HepG2 (cell line): ENCODE measurements around the gene MED13L. TPM values are rescaled to one million over a fixed set of nuclear protein-coding genes. Genes with fewer than 3 reads are reported as not detected.

Experiments used
- ATAC-seq: fragments of 200-7000 bp; cut with Tn5 transposase; 3 replicates; pipeline ENCODE4 v1.9.1; 2020; ENCODE audit warnings: mild to moderate bottlenecking, moderate library complexity
- BruUV-seq: library from RNA; stranded (reverse); fragments of 400-500 nt; replicated peaks from 2 replicates; lab custom pipeline; 2021; lab: Mats Ljungman, UMichigan
- CTCF ChIA-PET: fragments of 300-600 bp; formaldehyde crosslinking; extraction: SDS; loops from one replicate; lab custom pipeline; 2021; ENCODE audit warnings: low total read pairs, inconsistent platforms, low intra/inter-chr PET ratio; lab: Yijun Ruan, JAX
- POLR2A ChIA-PET: fragments of 350-600 bp; sonication (Branson Sonifier 250); formaldehyde crosslinking; loops from one replicate; lab custom pipeline; 2020; ENCODE audit warnings: antibody characterized with exemption, inconsistent platforms; lab: Yijun Ruan, JAX
- DNase-seq: peaks from one replicate; pipeline ENCODE4 v3.0.0-alpha.2; 2015; ENCODE audit warnings: low spot score
- FAIRE-seq: peaks from 3 replicates; lab custom pipeline; 2011; peaks lifted over from hg19 to GRCh38; lab: Jason Lieb, UNC
- H2AFZ ChIP-seq: one replicate; pipeline ENCODE4 v1.6.1; 2011; ENCODE audit warnings: low read length, inconsistent platforms
- H3K27ac ChIP-seq: fragments of 300-600 bp; 3 replicates; pipeline ENCODE4 v1.8.0; 2011; ENCODE audit warnings: mixed run types, mild to moderate bottlenecking, mixed read lengths, low read length, inconsistent platforms; ENCODE audit not compliant: insufficient read depth; ENCODE audit errors: extremely low read length
- H3K27me3 ChIP-seq, 2 experiments: fragments of 200-600 bp in 1 of 2; 2 replicates in 1 of 2; 3 replicates in 1 of 2; pipeline versions ENCODE4 v1.6.0 to v1.8.0; 2011; ENCODE audit warnings: low read length in 2 of 2, mild to moderate bottlenecking in 2 of 2, moderate library complexity in 2 of 2, inconsistent platforms in 1 of 2; ENCODE audit not compliant: insufficient read depth in 2 of 2, control insufficient read depth in 1 of 2
- H3K36me3 ChIP-seq, 2 experiments: fragments of 200-600 bp in 1 of 2; replicated peaks in 1 of 2; 2 replicates in 1 of 2; 3 replicates in 1 of 2; pipeline versions ENCODE4 v1.5.1 to v1.8.0; 2011; ENCODE audit warnings: low read length in 2 of 2, inconsistent platforms in 1 of 2; ENCODE audit not compliant: insufficient read depth in 2 of 2, control insufficient read depth in 1 of 2
- H3K4me1 ChIP-seq: 2 replicates; pipeline ENCODE4 v1.5.1; 2012; ENCODE audit warnings: low read length, inconsistent platforms; ENCODE audit not compliant: insufficient read depth
- H3K4me2 ChIP-seq: 2 replicates; pipeline ENCODE4 v1.6.0; 2011; ENCODE audit warnings: low read depth, low read length, inconsistent platforms
- H3K4me3 ChIP-seq, 3 experiments: fragments of 200-600 bp in 1 of 3; sonication (generic), shearing (Covaris generic) in 1 of 3; replicated peaks in 1 of 3; 2 replicates each; pipeline ENCODE4 v1.5.1; 2011 to 2016; ENCODE audit warnings: low read length in 3 of 3, inconsistent platforms in 2 of 3, low read depth in 2 of 3, mild to moderate bottlenecking in 2 of 3, control low read depth in 1 of 3, mixed read lengths in 1 of 3; ENCODE audit not compliant: insufficient read depth in 1 of 3
- H3K79me2 ChIP-seq: one replicate; pipeline ENCODE4 v1.6.1; 2011; ENCODE audit warnings: low read length, inconsistent platforms; ENCODE audit not compliant: insufficient read depth
- H3K9ac ChIP-seq: 2 replicates; pipeline ENCODE4 v1.6.0; 2011; ENCODE audit warnings: mild to moderate bottlenecking, low read depth, low read length, inconsistent platforms; ENCODE audit not compliant: insufficient read depth
- H3K9me3 ChIP-seq: 2 replicates; pipeline ENCODE4 v1.5.1; 2012; ENCODE audit warnings: mild to moderate bottlenecking, low read length
- H4K20me1 ChIP-seq: 2 replicates; pipeline ENCODE4 v1.6.0; 2011; ENCODE audit warnings: inconsistent platforms, mild to moderate bottlenecking, low read length, moderate library complexity; ENCODE audit not compliant: insufficient read depth
- AKAP8 ChIP-seq: sonication (generic); formaldehyde crosslinking; IDR thresholded peaks from 2 replicates; pipeline ENCODE4 v1.5.1; 2020; ENCODE audit warnings: mild to moderate bottlenecking, missing genetic modification reagents
- ASH2L ChIP-seq: fragments of 300-600, 200-600 bp; sonication (generic); IDR thresholded peaks from 2 replicates; pipeline ENCODE4 v1.7.0; 2017; ENCODE audit warnings: low read depth, mild to moderate bottlenecking, moderate library complexity, mixed read lengths, low read length; ENCODE audit not compliant: insufficient read length
- DNMT1 ChIP-seq: sonication (generic); formaldehyde crosslinking; IDR thresholded peaks from 2 replicates; pipeline ENCODE4 v1.5.1; 2020; ENCODE audit warnings: mild to moderate bottlenecking, missing genetic modification reagents
- HMGA1 ChIP-seq: sonication (generic); formaldehyde crosslinking; conservative IDR thresholded peaks from 2 replicates; pipeline ENCODE4 v1.4.0; 2020; ENCODE audit warnings: missing genetic modification reagents
- SALL1 ChIP-seq: sonication (generic); formaldehyde crosslinking; IDR thresholded peaks from 2 replicates; pipeline ENCODE4 v1.8.0; 2022; ENCODE audit warnings: mild to moderate bottlenecking, missing genetic modification reagents
- SALL2 ChIP-seq: sonication (generic); formaldehyde crosslinking; IDR thresholded peaks from 2 replicates; pipeline ENCODE4 v1.8.1; 2023; ENCODE audit warnings: mild to moderate bottlenecking, missing genetic modification reagents, inconsistent platforms
- SOX6 ChIP-seq, 2 experiments: fragments of 450-650 bp in 1 of 2; sonication (generic) in 1 of 2; formaldehyde crosslinking in 1 of 2; IDR thresholded peaks; 2 replicates each; pipeline versions ENCODE4 v1.4.0 to v1.6.1; 2017 to 2020; ENCODE audit warnings: antibody characterized with exemption in 1 of 2, mild to moderate bottlenecking in 1 of 2, missing genetic modification reagents in 1 of 2
- TOE1 ChIP-seq: sonication (generic); formaldehyde crosslinking; IDR thresholded peaks from 2 replicates; pipeline ENCODE4 v1.4.0; 2020; ENCODE audit warnings: mild to moderate bottlenecking, missing genetic modification reagents
- ZNF274 ChIP-seq: sonication (generic); formaldehyde crosslinking; IDR thresholded peaks from 2 replicates; pipeline ENCODE4 v1.5.1; 2020; ENCODE audit warnings: mild to moderate bottlenecking, missing genetic modification reagents
- ZNF709 ChIP-seq: sonication (generic); formaldehyde crosslinking; IDR thresholded peaks from 2 replicates; pipeline ENCODE4 v1.5.0; 2020; ENCODE audit warnings: mild to moderate bottlenecking, missing genetic modification reagents
- WGBS: methylation state at CpG from one replicate; pipeline ENCODE4 v1.1.6; 2017; ENCODE audit warnings: low lambda C conversion rate; 5-methylcytosine and 5-hydroxymethylcytosine counted together
- in situ Hi-C: cut with HindIII; loops from 2 replicates; pipeline ENCODE4 v1.10.0; 2017; ENCODE audit warnings: low pct_unique_long_range_greater_than_20kb; ENCODE audit not compliant: extremely low pct_ligation_motif_present
- intact Hi-C: fragments of 100-400 bp; cut with micrococcal nuclease; formaldehyde crosslinking; loops from one replicate; pipeline ENCODE4 v1.10.0; 2022; ENCODE audit not compliant: unreplicated experiment
- polyA plus RNA-seq, 8 experiments: library from polyadenylated mRNA; depleted of rRNA in 3 of 8; stranded (reverse) in 7 of 8; unstranded in 1 of 8; fragments of >200 nt; fragmentation: Illumina TruSeq in 4 of 8; extraction: Trizol in 4 of 8; gene quantifications; 2 replicates each; pipeline versions ENCODE4 v1.2.1 to v1.2.3, GENCODE V29; 2011 to 2016; ENCODE audit warnings: low read depth in 4 of 8, missing spikeins in 1 of 8, mixed read lengths in 1 of 8; ENCODE audit not compliant: insufficient read depth in 1 of 8
- total RNA-seq, 5 experiments: library from RNA; depleted of rRNA; stranded (reverse); fragments of >200 nt; fragmentation: Illumina TruSeq; extraction: Trizol; gene quantifications; 2 replicates each; pipeline ENCODE4 v1.2.3, GENCODE V29; 2016; ENCODE audit warnings: low read depth in 1 of 5
- TF ChIP-seq, protein P1 (sequence below): IDR thresholded peaks from 2 replicates; pipeline ENCODE4 v1.6.1; 2016
- TF ChIP-seq, protein P2 (sequence below): sonication (generic); formaldehyde crosslinking; IDR thresholded peaks from 2 replicates; pipeline ENCODE4 v1.5.1; 2020; ENCODE audit warnings: missing genetic modification reagents, mild to moderate bottlenecking, borderline replicate concordance
- TF ChIP-seq, protein P3 (sequence below): sonication (generic); formaldehyde crosslinking; IDR thresholded peaks from 2 replicates; pipeline ENCODE4 v1.9.0; 2021; ENCODE audit warnings: mild to moderate bottlenecking, missing genetic modification reagents

Gene MED13L
- total and polyA plus RNA-seq, 2 of the 13 experiments (the other 11 are each of a cell fraction or from before 2014, with no cell fraction given): 24.8 to 38.9 TPM

DNA sequence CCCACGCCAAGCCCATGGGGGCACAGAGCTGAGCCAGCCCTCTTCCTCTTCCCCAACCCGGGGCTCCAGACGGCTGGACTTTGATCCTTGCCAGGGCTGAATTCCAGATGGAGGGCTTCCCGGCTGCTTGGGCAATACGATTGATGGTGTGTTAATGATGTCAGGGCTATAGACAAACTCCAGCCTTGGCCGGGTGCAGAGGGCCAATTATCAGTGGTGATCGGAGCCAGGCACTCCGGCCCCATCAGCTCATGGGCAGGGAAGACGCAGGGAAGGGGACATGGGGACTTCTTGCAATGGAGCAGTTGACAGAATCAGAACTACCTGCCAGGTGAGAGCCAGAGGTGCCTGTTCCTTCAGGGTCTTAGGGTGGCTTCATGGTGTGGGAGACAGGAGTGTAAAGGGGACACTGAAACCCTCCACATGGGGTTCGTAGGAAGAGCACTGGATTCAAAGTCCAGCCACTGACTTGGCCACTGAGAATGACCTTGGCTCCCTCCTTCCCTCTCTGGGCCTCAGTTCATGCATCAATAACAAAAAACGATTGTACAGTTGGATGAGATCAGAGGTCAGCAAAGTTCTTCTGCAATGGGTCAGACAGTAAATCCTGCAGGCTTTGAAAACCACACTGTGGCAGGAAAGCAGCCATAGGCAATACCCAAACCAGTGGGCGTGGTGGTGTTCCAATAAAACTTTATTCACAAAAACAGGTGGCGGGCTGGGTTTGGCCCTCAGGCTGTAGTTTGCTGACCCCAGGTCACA, 333.7 kb downstream of the MED13L start:
- Histone ChIP-seq H4K20me1 (no peaks in the 10 kb centered on the region), H3K4me2 (peak overlapping the region; percentile 71), H3K27ac (peak overlapping the region; percentile 62), H3K4me3 (peak overlapping the region in 1 of 3 experiments; percentile 43; a peak in 1 of 6 replicates), H2AFZ (no peak overlapping the region), H3K27me3 (no peaks in the 10 kb centered on the region), H3K9me3 (peaks cover 5% of the 10 kb centered on the region; the same call in 1 of the 2 replicates), H3K36me3 (no peaks in the 10 kb centered on the region), H3K4me1 (peaks cover 26% of the 10 kb centered on the region), H3K9ac (peak overlapping the region; percentile 40), H3K79me2 (no peaks in the 10 kb centered on the region)
- BruUV-seq: TSS peak; percentile 78
- intact Hi-C loops: no loop called here
- POLR2A ChIA-PET: interaction anchor here (0.8 to 1.0 kb wide), 2 partner anchors 21 to 1260 kb away, joined by 3 to 4 read pairs; partner anchors contain the start of gene TBX3
- ATAC-seq: peak; percentile 79
- FAIRE-seq: peak; percentile 62
- peak; percentile 70 for DNase-seq
- in situ Hi-C loops: no loop called here
- WGBS: 15% methylated on average over 5 of the region's 13 CpGs
- CTCF ChIA-PET: interaction anchor here (0.6 to 1.7 kb wide), 2 partner anchors 21 to 1436 kb away, joined by 3 to 4 read pairs; no protein-coding TSS in a partner anchor
- TF ChIP-seq SALL2 (no peak; the same call in 1 of the 2 replicates), TOE1 (CRISPR knock-in tag) (no peak), AKAP8 (no peak), HMGA1 (no peak), DNMT1 (CRISPR knock-in tag) (no peak), ZNF709 (no peak), SOX6 (IDR thresholded peaks at IDR 0.05) (no peak), SOX6 (CRISPR knock-in tag; IDR thresholded peaks at IDR 0.05) (peak; percentile 72), SALL1 (peak; percentile 65), ASH2L (peak; percentile 95), ZNF274 (no peak)
- TF ChIP-seq, protein P1, sequence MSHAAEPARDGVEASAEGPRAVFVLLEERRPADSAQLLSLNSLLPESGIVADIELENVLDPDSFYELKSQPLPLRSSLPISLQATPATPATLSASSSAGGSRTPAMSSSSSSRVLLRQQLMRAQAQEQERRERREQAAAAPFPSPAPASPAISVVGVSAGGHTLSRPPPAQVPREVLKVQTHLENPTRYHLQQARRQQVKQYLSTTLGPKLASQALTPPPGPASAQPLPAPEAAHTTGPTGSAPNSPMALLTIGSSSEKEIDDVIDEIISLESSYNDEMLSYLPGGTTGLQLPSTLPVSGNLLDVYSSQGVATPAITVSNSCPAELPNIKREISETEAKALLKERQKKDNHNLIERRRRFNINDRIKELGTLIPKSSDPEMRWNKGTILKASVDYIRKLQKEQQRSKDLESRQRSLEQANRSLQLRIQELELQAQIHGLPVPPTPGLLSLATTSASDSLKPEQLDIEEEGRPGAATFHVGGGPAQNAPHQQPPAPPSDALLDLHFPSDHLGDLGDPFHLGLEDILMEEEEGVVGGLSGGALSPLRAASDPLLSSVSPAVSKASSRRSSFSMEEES (CRISPR knock-in tag): no peak
- TF ChIP-seq, protein P2, sequence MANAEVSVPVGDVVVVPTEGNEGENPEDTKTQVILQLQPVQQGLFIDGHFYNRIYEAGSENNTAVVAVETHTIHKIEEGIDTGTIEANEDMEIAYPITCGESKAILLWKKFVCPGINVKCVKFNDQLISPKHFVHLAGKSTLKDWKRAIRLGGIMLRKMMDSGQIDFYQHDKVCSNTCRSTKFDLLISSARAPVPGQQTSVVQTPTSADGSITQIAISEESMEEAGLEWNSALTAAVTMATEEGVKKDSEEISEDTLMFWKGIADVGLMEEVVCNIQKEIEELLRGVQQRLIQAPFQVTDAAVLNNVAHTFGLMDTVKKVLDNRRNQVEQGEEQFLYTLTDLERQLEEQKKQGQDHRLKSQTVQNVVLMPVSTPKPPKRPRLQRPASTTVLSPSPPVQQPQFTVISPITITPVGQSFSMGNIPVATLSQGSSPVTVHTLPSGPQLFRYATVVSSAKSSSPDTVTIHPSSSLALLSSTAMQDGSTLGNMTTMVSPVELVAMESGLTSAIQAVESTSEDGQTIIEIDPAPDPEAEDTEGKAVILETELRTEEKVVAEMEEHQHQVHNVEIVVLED (CRISPR knock-in tag): no peak
- TF ChIP-seq, protein P3, sequence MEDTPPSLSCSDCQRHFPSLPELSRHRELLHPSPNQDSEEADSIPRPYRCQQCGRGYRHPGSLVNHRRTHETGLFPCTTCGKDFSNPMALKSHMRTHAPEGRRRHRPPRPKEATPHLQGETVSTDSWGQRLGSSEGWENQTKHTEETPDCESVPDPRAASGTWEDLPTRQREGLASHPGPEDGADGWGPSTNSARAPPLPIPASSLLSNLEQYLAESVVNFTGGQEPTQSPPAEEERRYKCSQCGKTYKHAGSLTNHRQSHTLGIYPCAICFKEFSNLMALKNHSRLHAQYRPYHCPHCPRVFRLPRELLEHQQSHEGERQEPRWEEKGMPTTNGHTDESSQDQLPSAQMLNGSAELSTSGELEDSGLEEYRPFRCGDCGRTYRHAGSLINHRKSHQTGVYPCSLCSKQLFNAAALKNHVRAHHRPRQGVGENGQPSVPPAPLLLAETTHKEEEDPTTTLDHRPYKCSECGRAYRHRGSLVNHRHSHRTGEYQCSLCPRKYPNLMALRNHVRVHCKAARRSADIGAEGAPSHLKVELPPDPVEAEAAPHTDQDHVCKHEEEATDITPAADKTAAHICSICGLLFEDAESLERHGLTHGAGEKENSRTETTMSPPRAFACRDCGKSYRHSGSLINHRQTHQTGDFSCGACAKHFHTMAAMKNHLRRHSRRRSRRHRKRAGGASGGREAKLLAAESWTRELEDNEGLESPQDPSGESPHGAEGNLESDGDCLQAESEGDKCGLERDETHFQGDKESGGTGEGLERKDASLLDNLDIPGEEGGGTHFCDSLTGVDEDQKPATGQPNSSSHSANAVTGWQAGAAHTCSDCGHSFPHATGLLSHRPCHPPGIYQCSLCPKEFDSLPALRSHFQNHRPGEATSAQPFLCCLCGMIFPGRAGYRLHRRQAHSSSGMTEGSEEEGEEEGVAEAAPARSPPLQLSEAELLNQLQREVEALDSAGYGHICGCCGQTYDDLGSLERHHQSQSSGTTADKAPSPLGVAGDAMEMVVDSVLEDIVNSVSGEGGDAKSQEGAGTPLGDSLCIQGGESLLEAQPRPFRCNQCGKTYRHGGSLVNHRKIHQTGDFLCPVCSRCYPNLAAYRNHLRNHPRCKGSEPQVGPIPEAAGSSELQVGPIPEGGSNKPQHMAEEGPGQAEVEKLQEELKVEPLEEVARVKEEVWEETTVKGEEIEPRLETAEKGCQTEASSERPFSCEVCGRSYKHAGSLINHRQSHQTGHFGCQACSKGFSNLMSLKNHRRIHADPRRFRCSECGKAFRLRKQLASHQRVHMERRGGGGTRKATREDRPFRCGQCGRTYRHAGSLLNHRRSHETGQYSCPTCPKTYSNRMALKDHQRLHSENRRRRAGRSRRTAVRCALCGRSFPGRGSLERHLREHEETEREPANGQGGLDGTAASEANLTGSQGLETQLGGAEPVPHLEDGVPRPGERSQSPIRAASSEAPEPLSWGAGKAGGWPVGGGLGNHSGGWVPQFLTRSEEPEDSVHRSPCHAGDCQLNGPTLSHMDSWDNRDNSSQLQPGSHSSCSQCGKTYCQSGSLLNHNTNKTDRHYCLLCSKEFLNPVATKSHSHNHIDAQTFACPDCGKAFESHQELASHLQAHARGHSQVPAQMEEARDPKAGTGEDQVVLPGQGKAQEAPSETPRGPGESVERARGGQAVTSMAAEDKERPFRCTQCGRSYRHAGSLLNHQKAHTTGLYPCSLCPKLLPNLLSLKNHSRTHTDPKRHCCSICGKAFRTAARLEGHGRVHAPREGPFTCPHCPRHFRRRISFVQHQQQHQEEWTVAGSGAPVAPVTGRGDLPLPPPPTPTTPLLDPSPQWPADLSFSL: no peak
